ENCODE measurements around the gene CFAP221. TPM values are rescaled to one million over a fixed set of nuclear protein-coding genes. Genes with fewer than 3 reads are reported as not detected.

CFAP221 gene
- total and polyA plus RNA-seq, 2 experiments from 2014 or later: 0.42 to 0.65 TPM

DNA sequence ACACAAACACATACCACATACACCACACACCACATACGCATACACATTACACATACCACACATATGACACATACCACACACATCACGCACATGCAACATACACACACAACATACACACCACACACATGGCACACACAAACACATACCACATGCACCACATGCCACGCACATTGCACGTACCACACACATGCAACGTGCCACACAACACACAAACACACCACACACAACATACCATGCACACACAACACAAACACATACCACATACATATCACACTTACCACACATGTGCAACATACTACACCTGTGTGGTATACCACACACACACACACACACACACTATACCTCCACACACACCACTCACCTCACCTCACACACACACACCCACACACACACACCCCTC, 149.7 kb downstream of the CFAP221 start:
- Histone ChIP-seq H3K4me2 (no peak overlapping the region; the same call in 1 of the 2 replicates), H3K79me2 (replicated peaks; ENCODE audit: insufficient read depth) (no peaks in the 10 kb centered on the region), H2AFZ (no peak overlapping the region), H3K4me1 (ENCODE audit: insufficient read depth) (peaks cover 27% of the 10 kb centered on the region), H3K27me3 (ENCODE audit: insufficient read depth) (no peaks in the 10 kb centered on the region), H3K9me2 (ENCODE audit: insufficient read depth) (peaks cover 6% of the 10 kb centered on the region; the same call in 1 of the 2 replicates), H3K27ac (ENCODE audit: low read depth) (no peak overlapping the region), H4K20me1 (replicated peaks; ENCODE audit: insufficient read depth) (no peaks in the 10 kb centered on the region), H3K4me3 (no peak overlapping the region), H3F3A (replicated peaks; ENCODE audit: low read depth) (peaks cover 6% of the 10 kb centered on the region; the same call in 1 of the 2 replicates), H3K36me3 (ENCODE audit: insufficient read depth) (no peaks in the 10 kb centered on the region)
- DNase-seq (ENCODE audit: low spot score) (no peak), ATAC-seq (no peak)
- H3K4me1 Mint-ChIP-seq: peaks cover 39% of the 10 kb centered on the region
- 0 out of 2 replicates have a peak overlapping the region, but pooled peaks have one; percentile 14 for H3K27ac Mint-ChIP-seq
- H3K4me3 Mint-ChIP-seq: no peak overlapping the region
- no peaks in the 10 kb centered on the region for H3K9me3 Mint-ChIP-seq
- peaks cover 3% of the 10 kb centered on the region for H3K36me3 Mint-ChIP-seq (ENCODE audit: low read depth)
- TF ChIP-seq EZH2phosphoT487 (IDR thresholded peaks at IDR 0.05; ENCODE audit: unreplicated experiment) (no peak), EZH2 (IDR thresholded peaks at IDR 0.05; ENCODE audit: low read depth, unreplicated experiment) (no peak), CREB1 (CRISPR knock-in tag; IDR thresholded peaks at IDR 0.05; ENCODE audit: low read depth) (no peak), POLR2AphosphoS5 (IDR thresholded peaks at IDR 0.05; ENCODE audit: low read depth) (no peak), ZNF114 (CRISPR knock-in tag; IDR thresholded peaks at IDR 0.05) (no peak), STAT1 (IDR thresholded peaks at IDR 0.05; ENCODE audit: unreplicated experiment) (no peak), NANOG (IDR thresholded peaks at IDR 0.05; ENCODE audit: borderline replicate concordance) (no peak), JUNB (IDR thresholded peaks at IDR 0.05; ENCODE audit: unreplicated experiment) (no peak)
- TF ChIP-seq, protein P1, sequence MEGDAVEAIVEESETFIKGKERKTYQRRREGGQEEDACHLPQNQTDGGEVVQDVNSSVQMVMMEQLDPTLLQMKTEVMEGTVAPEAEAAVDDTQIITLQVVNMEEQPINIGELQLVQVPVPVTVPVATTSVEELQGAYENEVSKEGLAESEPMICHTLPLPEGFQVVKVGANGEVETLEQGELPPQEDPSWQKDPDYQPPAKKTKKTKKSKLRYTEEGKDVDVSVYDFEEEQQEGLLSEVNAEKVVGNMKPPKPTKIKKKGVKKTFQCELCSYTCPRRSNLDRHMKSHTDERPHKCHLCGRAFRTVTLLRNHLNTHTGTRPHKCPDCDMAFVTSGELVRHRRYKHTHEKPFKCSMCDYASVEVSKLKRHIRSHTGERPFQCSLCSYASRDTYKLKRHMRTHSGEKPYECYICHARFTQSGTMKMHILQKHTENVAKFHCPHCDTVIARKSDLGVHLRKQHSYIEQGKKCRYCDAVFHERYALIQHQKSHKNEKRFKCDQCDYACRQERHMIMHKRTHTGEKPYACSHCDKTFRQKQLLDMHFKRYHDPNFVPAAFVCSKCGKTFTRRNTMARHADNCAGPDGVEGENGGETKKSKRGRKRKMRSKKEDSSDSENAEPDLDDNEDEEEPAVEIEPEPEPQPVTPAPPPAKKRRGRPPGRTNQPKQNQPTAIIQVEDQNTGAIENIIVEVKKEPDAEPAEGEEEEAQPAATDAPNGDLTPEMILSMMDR (conservative IDR thresholded peaks at IDR 0.05; ENCODE audit: low read depth in 2 of 2): no peak
- TF ChIP-seq, protein P2, sequence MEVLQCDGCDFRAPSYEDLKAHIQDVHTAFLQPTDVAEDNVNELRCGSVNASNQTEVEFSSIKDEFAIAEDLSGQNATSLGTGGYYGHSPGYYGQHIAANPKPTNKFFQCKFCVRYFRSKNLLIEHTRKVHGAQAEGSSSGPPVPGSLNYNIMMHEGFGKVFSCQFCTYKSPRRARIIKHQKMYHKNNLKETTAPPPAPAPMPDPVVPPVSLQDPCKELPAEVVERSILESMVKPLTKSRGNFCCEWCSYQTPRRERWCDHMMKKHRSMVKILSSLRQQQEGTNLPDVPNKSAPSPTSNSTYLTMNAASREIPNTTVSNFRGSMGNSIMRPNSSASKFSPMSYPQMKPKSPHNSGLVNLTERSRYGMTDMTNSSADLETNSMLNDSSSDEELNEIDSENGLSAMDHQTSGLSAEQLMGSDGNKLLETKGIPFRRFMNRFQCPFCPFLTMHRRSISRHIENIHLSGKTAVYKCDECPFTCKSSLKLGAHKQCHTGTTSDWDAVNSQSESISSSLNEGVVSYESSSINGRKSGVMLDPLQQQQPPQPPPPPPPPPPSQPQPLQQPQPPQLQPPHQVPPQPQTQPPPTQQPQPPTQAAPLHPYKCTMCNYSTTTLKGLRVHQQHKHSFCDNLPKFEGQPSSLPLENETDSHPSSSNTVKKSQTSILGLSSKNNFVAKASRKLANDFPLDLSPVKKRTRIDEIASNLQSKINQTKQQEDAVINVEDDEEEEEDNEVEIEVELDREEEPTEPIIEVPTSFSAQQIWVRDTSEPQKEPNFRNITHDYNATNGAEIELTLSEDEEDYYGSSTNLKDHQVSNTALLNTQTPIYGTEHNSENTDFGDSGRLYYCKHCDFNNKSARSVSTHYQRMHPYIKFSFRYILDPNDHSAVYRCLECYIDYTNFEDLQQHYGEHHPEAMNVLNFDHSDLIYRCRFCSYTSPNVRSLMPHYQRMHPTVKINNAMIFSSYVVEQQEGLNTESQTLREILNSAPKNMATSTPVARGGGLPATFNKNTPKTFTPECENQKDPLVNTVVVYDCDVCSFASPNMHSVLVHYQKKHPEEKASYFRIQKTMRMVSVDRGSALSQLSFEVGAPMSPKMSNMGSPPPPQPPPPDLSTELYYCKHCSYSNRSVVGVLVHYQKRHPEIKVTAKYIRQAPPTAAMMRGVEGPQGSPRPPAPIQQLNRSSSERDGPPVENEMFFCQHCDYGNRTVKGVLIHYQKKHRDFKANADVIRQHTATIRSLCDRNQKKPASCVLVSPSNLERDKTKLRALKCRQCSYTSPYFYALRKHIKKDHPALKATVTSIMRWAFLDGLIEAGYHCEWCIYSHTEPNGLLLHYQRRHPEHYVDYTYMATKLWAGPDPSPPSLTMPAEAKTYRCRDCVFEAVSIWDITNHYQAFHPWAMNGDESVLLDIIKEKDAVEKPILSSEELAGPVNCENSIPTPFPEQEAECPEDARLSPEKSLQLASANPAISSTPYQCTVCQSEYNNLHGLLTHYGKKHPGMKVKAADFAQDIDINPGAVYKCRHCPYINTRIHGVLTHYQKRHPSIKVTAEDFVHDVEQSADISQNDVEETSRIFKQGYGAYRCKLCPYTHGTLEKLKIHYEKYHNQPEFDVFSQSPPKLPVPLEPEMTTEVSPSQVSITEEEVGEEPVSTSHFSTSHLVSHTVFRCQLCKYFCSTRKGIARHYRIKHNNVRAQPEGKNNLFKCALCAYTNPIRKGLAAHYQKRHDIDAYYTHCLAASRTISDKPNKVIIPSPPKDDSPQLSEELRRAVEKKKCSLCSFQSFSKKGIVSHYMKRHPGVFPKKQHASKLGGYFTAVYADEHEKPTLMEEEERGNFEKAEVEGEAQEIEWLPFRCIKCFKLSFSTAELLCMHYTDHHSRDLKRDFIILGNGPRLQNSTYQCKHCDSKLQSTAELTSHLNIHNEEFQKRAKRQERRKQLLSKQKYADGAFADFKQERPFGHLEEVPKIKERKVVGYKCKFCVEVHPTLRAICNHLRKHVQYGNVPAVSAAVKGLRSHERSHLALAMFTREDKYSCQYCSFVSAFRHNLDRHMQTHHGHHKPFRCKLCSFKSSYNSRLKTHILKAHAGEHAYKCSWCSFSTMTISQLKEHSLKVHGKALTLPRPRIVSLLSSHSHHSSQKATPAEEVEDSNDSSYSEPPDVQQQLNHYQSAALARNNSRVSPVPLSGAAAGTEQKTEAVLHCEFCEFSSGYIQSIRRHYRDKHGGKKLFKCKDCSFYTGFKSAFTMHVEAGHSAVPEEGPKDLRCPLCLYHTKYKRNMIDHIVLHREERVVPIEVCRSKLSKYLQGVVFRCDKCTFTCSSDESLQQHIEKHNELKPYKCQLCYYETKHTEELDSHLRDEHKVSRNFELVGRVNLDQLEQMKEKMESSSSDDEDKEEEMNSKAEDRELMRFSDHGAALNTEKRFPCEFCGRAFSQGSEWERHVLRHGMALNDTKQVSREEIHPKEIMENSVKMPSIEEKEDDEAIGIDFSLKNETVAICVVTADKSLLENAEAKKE (CRISPR knock-in tag; IDR thresholded peaks at IDR 0.05): no peak
- TF ChIP-seq, protein P3, sequence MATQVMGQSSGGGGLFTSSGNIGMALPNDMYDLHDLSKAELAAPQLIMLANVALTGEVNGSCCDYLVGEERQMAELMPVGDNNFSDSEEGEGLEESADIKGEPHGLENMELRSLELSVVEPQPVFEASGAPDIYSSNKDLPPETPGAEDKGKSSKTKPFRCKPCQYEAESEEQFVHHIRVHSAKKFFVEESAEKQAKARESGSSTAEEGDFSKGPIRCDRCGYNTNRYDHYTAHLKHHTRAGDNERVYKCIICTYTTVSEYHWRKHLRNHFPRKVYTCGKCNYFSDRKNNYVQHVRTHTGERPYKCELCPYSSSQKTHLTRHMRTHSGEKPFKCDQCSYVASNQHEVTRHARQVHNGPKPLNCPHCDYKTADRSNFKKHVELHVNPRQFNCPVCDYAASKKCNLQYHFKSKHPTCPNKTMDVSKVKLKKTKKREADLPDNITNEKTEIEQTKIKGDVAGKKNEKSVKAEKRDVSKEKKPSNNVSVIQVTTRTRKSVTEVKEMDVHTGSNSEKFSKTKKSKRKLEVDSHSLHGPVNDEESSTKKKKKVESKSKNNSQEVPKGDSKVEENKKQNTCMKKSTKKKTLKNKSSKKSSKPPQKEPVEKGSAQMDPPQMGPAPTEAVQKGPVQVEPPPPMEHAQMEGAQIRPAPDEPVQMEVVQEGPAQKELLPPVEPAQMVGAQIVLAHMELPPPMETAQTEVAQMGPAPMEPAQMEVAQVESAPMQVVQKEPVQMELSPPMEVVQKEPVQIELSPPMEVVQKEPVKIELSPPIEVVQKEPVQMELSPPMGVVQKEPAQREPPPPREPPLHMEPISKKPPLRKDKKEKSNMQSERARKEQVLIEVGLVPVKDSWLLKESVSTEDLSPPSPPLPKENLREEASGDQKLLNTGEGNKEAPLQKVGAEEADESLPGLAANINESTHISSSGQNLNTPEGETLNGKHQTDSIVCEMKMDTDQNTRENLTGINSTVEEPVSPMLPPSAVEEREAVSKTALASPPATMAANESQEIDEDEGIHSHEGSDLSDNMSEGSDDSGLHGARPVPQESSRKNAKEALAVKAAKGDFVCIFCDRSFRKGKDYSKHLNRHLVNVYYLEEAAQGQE (IDR thresholded peaks at IDR 0.05; ENCODE audit: unreplicated experiment): no peak
- TF ChIP-seq, protein P4, sequence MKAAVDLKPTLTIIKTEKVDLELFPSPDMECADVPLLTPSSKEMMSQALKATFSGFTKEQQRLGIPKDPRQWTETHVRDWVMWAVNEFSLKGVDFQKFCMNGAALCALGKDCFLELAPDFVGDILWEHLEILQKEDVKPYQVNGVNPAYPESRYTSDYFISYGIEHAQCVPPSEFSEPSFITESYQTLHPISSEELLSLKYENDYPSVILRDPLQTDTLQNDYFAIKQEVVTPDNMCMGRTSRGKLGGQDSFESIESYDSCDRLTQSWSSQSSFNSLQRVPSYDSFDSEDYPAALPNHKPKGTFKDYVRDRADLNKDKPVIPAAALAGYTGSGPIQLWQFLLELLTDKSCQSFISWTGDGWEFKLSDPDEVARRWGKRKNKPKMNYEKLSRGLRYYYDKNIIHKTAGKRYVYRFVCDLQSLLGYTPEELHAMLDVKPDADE (IDR thresholded peaks at IDR 0.05): no peak
- H3K27me3 Mint-ChIP-seq (ENCODE audit: insufficient read depth, low read depth, poor library complexity): peaks cover 9% of the 10 kb centered on the region

Data from GM23338 (cell line).